OCI-LY7 (cell line): ENCODE measurements around the gene VPREB3.

Source experiments
- EZH2phosphoT487 ChIP-seq: fragments of 200-600 bp; sonication (generic); IDR thresholded peaks from 2 replicates; pipeline ENCODE4 v1.6.1; 2018; ENCODE audit warnings: low read depth, borderline replicate concordance, mild to moderate bottlenecking, mixed run types, antibody characterized with exemption, low read length, moderate library complexity, mixed read lengths
- TF ChIP-seq, protein P1 (sequence below): fragments of 200-600 bp; sonication (generic); conservative IDR thresholded peaks from 2 replicates; pipeline ENCODE4 v1.5.1; 2014; ENCODE audit warnings: mild to moderate bottlenecking, antibody characterized with exemption, low read length, moderate library complexity, mixed read lengths

GRCh38 chr22:23789638-23790037, 35.4 kb upstream of the VPREB3 start:
- TF ChIP-seq, protein P1, sequence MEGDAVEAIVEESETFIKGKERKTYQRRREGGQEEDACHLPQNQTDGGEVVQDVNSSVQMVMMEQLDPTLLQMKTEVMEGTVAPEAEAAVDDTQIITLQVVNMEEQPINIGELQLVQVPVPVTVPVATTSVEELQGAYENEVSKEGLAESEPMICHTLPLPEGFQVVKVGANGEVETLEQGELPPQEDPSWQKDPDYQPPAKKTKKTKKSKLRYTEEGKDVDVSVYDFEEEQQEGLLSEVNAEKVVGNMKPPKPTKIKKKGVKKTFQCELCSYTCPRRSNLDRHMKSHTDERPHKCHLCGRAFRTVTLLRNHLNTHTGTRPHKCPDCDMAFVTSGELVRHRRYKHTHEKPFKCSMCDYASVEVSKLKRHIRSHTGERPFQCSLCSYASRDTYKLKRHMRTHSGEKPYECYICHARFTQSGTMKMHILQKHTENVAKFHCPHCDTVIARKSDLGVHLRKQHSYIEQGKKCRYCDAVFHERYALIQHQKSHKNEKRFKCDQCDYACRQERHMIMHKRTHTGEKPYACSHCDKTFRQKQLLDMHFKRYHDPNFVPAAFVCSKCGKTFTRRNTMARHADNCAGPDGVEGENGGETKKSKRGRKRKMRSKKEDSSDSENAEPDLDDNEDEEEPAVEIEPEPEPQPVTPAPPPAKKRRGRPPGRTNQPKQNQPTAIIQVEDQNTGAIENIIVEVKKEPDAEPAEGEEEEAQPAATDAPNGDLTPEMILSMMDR = peak; percentile 52
- TF ChIP-seq EZH2phosphoT487 = no peak
